T-cell (primary cell): ENCODE measurements around the gene MED14. TPM values are rescaled to one million over a fixed set of nuclear protein-coding genes. Genes with fewer than 3 reads are reported as not detected.

ENCODE experiments used
- ATAC-seq, 4 experiments: fragments of 200-7000 bp in 3 of 4; fragments of 150-1000 bp in 1 of 4; cut with Tn5 transposase; replicated peaks in 1 of 4; 1 replicate in 3 of 4; 2 replicates in 1 of 4; pipeline ENCODE4 v1.10.0; 2021; ENCODE audit warnings: moderate library complexity in 3 of 4, mild to moderate bottlenecking in 2 of 4, moderate number of reproducible peaks in 1 of 4
- CTCF ChIA-PET, 2 donors: fragments of 300-600 bp; sonication (Branson Sonifier 250); formaldehyde crosslinking; loops; one replicate each; lab custom pipeline; 2022; ENCODE audit warnings: antibody characterized with exemption in 2 of 2; lab: Charles Lee
- POLR2A ChIA-PET, 2 donors: fragments of 300-600 bp; sonication (Branson Sonifier 250); formaldehyde crosslinking; loops; one replicate each; lab custom pipeline; 2022; ENCODE audit warnings: antibody characterized with exemption in 2 of 2; lab: Charles Lee
- DNase-seq, 35 experiments: peaks; one replicate each; pipeline versions ENCODE4 v3.0.0 to v3.0.0-alpha.2; 2013 to 2023
- H3K27ac ChIP-seq: one replicate; pipeline ENCODE4 v1.5.1; 2013; ENCODE audit warnings: low read length
- H3K27me3 ChIP-seq, 2 experiments: replicated peaks in 1 of 2; 1 replicate in 1 of 2; 2 replicates in 1 of 2; pipeline versions ENCODE4 v1.6.1 to v1.7.0; 2013; ENCODE audit warnings: low read length in 1 of 2, mixed read lengths in 1 of 2; ENCODE audit not compliant: control insufficient read depth in 2 of 2, insufficient read depth in 2 of 2; ENCODE audit errors: extremely low read depth in 1 of 2
- H3K36me3 ChIP-seq, 2 donors: 1 replicate in 1 of 2; 2 replicates in 1 of 2; pipeline versions ENCODE4 v1.6.1 to v1.7.0; 2013; ENCODE audit warnings: low read length in 1 of 2; ENCODE audit not compliant: control insufficient read depth in 2 of 2, insufficient read depth in 1 of 2; ENCODE audit errors: extremely low read depth in 1 of 2
- H3K4me1 ChIP-seq, 2 experiments: 1 replicate in 1 of 2; 2 replicates in 1 of 2; pipeline versions ENCODE4 v1.6.1 to v1.7.0; 2013; ENCODE audit warnings: low read length in 2 of 2, mixed read lengths in 1 of 2; ENCODE audit not compliant: insufficient read depth in 2 of 2, control insufficient read depth in 1 of 2; ENCODE audit errors: extremely low read depth in 1 of 2
- H3K4me3 ChIP-seq, 2 donors: 1 replicate in 1 of 2; 2 replicates in 1 of 2; pipeline versions ENCODE4 v1.5.1 to v1.7.0; 2013; ENCODE audit warnings: mild to moderate bottlenecking in 2 of 2, low read length in 1 of 2, moderate library complexity in 1 of 2; ENCODE audit not compliant: control insufficient read depth in 1 of 2; ENCODE audit errors: extremely low read depth in 1 of 2
- H3K9me3 ChIP-seq: 2 replicates; pipeline ENCODE4 v1.7.0; 2013
- H3K27ac Mint-ChIP-seq, 2 donors: one replicate each; pipeline ENCODE4 v1.8.0; 2020 to 2021; ENCODE audit warnings: mild to moderate bottlenecking in 2 of 2, mixed read lengths in 2 of 2
- H3K27me3 Mint-ChIP-seq, 2 donors: one replicate each; pipeline ENCODE4 v1.8.0; 2021 to 2022; ENCODE audit warnings: mixed read lengths in 2 of 2
- H3K36me3 Mint-ChIP-seq: one replicate; pipeline ENCODE4 v1.8.0; 2021; ENCODE audit warnings: mixed read lengths
- H3K4me1 Mint-ChIP-seq, 3 donors: one replicate each; pipeline ENCODE4 v1.8.0; 2020 to 2022; ENCODE audit warnings: mixed read lengths in 3 of 3, mild to moderate bottlenecking in 1 of 3
- H3K4me3 Mint-ChIP-seq, 3 donors: one replicate each; pipeline ENCODE4 v1.8.0; 2020 to 2022; ENCODE audit warnings: mild to moderate bottlenecking in 3 of 3, mixed read lengths in 3 of 3, moderate library complexity in 3 of 3
- H3K9me3 Mint-ChIP-seq, 3 donors: one replicate each; pipeline ENCODE4 v1.8.0; 2020 to 2022; ENCODE audit warnings: mixed read lengths in 3 of 3
- WGBS: methylation state at CpG from one replicate; pipeline ENCODE4 v1.1.5; 2013; ENCODE audit warnings: missing lambda C conversion rate; ENCODE audit not compliant: insufficient coverage; 5-methylcytosine and 5-hydroxymethylcytosine counted together
- total RNA-seq, 35 experiments: library from RNA in 6 of 35; stranded (reverse) in 6 of 35; fragments of 120-200 nt in 1 of 35; gene quantifications; one replicate each; pipeline versions ENCODE4 v1.2.1 to v1.2.4 and lab custom pipeline; 2013 to 2026

MED14 gene
- total RNA-seq, 5 donors from 2014 or later (not counting 1 experiment from before 2014, with no cell fraction given): 30.7 to 56.0 (median 43.2) TPM

GRCh38 chrX:40757058-40757457 is 21.7 kb upstream of the MED14 start:
- Mint-ChIP-seq H3K36me3 (no peaks in the 10 kb centered on the region), H3K4me1 (peaks cover 0 to 2% (median 0%) of the 10 kb centered on the region in 3 donors), H3K9me3 (peaks cover 0 to 2% (median 0%) of the 10 kb centered on the region in 3 donors), H3K27me3 (peaks cover 0 to 42% of the 10 kb centered on the region in 2 donors), H3K4me3 (no peak overlapping the region), H3K27ac (no peak overlapping the region)
- Histone ChIP-seq H3K27ac (no peak overlapping the region), H3K4me1 (no peaks in the 10 kb centered on the region), H3K9me3 (no peaks in the 10 kb centered on the region), H3K36me3 (no peaks in the 10 kb centered on the region), H3K4me3 (no peak overlapping the region), H3K27me3 (peaks cover 0 to 3% of the 10 kb centered on the region in 2 experiments)
- DNase-seq: no peak
- ChIA-PET CTCF (no interaction called here), POLR2A (no interaction called here)
- no CpG with 5 or more reads among the region's 1 CpG for WGBS
- no peak for ATAC-seq

DNA sequence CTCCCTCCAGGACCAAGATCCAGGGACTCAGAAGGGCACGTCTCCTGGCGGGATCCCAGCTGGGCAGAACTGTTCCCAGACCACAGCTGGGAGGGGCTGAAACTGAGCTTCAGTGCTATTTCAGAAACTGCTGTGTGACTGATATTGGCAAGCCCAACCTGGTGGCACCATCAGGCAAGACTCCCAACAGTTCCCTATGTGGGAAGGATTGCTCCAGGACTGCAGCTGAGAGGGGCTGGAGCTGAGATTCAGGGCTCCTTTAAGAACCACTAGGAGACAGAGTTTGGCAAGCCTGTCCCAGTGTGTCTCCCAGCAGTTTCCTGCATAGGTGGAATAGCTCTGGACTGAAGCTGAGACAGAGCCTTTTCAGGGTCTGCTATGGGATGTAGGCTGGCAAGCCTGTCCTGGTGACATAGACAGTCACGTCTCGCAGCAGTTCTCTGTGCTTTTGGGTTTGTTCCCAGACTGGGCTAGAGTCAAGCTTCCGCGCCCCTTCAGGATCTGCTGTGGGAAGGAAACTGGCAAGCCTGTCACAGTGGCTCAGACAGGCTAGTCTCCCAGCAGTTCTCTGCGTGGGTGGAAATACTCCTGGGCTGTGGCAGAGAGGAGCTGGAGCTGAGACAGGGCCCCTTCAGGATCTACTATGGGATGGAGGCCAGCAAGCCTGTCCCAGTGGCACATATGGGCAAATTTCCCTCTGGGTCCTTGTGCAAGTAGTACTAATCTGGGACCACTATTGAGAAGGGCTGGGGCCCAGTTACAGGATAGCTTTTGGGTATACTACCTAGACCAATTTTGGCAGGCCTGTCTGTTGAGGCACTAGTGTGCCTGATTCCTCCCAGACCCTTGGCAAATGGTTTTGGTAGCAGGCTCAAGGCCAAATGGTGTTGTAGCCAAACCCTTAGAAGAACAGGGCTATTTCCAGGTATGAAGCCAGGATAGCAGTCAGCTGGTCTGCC is 20.2 kb upstream of the MED14 start:
- Histone ChIP-seq H3K4me1 (no peaks in the 10 kb centered on the region), H3K9me3 (no peaks in the 10 kb centered on the region), H3K27ac (no peak overlapping the region), H3K4me3 (no peak overlapping the region), H3K27me3 (peaks cover 0 to 3% of the 10 kb centered on the region in 2 experiments), H3K36me3 (no peaks in the 10 kb centered on the region)
- Mint-ChIP-seq H3K4me1 (peaks cover 0 to 4% (median 0%) of the 10 kb centered on the region in 3 donors), H3K9me3 (peaks cover 0 to 4% (median 0%) of the 10 kb centered on the region in 3 donors), H3K27ac (no peak overlapping the region), H3K36me3 (no peaks in the 10 kb centered on the region), H3K4me3 (no peak overlapping the region), H3K27me3 (peaks cover 0 to 46% of the 10 kb centered on the region in 2 donors)
- ChIA-PET POLR2A (no interaction called here), CTCF (interaction anchor here in 1 of 2 donors (1.0 kb wide), 1 partner anchor 38 kb away, joined by 3 read pairs; no protein-coding TSS in a partner anchor)
- WGBS: 92% methylated on average over 3 of the region's 7 CpGs
- no peak for ATAC-seq
- no peak for DNase-seq

DNA sequence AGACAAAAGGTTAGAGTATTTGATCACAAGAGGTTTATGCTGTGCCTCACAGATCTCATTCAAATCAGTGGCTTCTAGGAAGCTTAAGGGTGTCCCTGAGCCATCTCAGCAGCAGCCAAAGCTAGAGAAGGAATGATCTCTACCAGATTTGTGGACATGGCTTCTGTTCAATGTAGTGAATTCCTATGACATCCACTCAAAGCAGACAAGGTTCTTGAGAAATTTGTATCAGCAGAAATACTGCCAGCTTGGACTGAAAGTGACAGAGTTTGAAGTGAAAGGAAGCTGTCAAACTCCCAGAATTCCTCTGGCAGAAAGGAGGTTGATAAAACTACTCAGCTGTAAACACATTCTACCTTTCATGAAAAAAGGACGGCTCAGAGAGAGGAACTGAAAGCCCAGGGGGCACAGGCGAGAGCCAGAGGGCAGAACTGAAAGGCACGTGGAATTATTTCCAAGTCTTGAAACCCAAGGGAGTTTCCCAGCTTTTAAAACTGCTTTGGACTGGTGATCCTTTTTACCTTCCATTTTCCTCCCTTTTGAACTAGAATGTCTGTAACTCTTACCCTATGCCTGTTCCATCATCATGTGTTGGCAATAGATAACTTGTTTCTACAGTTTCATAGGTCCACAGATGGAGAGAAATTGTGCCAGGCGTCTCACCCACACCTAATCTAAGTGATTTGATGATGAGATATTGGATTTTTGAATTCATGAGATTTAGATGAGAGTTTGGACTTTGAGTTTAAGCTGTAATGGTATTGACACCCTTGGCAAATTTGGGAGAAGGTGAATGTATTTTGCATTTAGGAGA is 14.5 kb upstream of the MED14 start:
- H3K4me3 ChIP-seq: no peak overlapping the region
- H3K27me3 ChIP-seq: peaks cover 0 to 2% of the 10 kb centered on the region in 2 experiments
- WGBS: no CpG with 5 or more reads among the region's 4 CpGs
- H3K4me1 Mint-ChIP-seq: peaks cover 13 to 15% (median 14%) of the 10 kb centered on the region in 3 donors
- peaks cover 0 to 52% of the 10 kb centered on the region in 2 donors for H3K27me3 Mint-ChIP-seq
- peaks cover 0 to 4% (median 0%) of the 10 kb centered on the region in 3 donors for H3K9me3 Mint-ChIP-seq
- ChIA-PET POLR2A (interaction anchor here in 1 of 2 donors (0.6 kb wide), 1 partner anchor 588 kb away, joined by 7 read pairs; no protein-coding TSS in a partner anchor), CTCF (no interaction called here)
- ATAC-seq: no peak
- DNase-seq: no peak
- no peaks in the 10 kb centered on the region for H3K36me3 ChIP-seq
- peak overlapping the region in 2 of 3 donors; percentile 11 to 18 for H3K4me3 Mint-ChIP-seq
- H3K36me3 Mint-ChIP-seq: no peaks in the 10 kb centered on the region
- no peaks in the 10 kb centered on the region for H3K9me3 ChIP-seq
- no peak overlapping the region for H3K27ac ChIP-seq
- peak overlapping the region; percentile 19 to 40 for H3K27ac Mint-ChIP-seq
- H3K4me1 ChIP-seq: no peaks in the 10 kb centered on the region

GRCh38 chrX:40748977-40749376 is 13.6 kb upstream of the MED14 start:
- Mint-ChIP-seq H3K9me3 (peaks cover 0 to 4% (median 0%) of the 10 kb centered on the region in 3 donors), H3K4me3 (no peak overlapping the region), H3K27ac (peak overlapping the region in 1 of 2 donors; percentile 68), H3K27me3 (peaks cover 0 to 54% of the 10 kb centered on the region in 2 donors), H3K36me3 (no peaks in the 10 kb centered on the region), H3K4me1 (peaks cover 13 to 15% (median 14%) of the 10 kb centered on the region in 3 donors)
- no peak overlapping the region for H3K27ac ChIP-seq
- no peak for ATAC-seq
- no peaks in the 10 kb centered on the region for H3K27me3 ChIP-seq
- no peaks in the 10 kb centered on the region for H3K36me3 ChIP-seq
- no peaks in the 10 kb centered on the region for H3K9me3 ChIP-seq
- no peak for DNase-seq
- ChIA-PET CTCF (no interaction called here), POLR2A (no interaction called here)
- H3K4me3 ChIP-seq: no peak overlapping the region
- H3K4me1 ChIP-seq: no peaks in the 10 kb centered on the region
- WGBS: no CpG with 5 or more reads among the region's 1 CpG

- H3K27ac ChIP-seq: no peak overlapping the region
- 100% methylated on average over 1 of the region's 6 CpGs for WGBS
- no peaks in the 10 kb centered on the region for H3K36me3 ChIP-seq
- no peak overlapping the region for H3K27ac Mint-ChIP-seq
- DNase-seq (no peak), ATAC-seq (no peak)
- no peaks in the 10 kb centered on the region for H3K9me3 Mint-ChIP-seq
- H3K4me3 Mint-ChIP-seq: no peak overlapping the region
- peaks cover 0 to 48% of the 10 kb centered on the region in 2 donors for H3K27me3 Mint-ChIP-seq
- no peaks in the 10 kb centered on the region for H3K36me3 Mint-ChIP-seq
- ChIA-PET CTCF (interaction anchor here in 1 of 2 donors (0.6 kb wide), 1 partner anchor 26 kb away, joined by 3 read pairs; no protein-coding TSS in a partner anchor), POLR2A (no interaction called here)
- no peak overlapping the region for H3K4me3 ChIP-seq
- no peaks in the 10 kb centered on the region for H3K9me3 ChIP-seq
- H3K27me3 ChIP-seq: no peaks in the 10 kb centered on the region
- H3K4me1 ChIP-seq: no peaks in the 10 kb centered on the region
- H3K4me1 Mint-ChIP-seq: peaks cover 13 to 15% (median 14%) of the 10 kb centered on the region in 3 donors
Measured at GRCh38 chrX:40746521-40746920, 11.2 kb upstream of the MED14 start.

DNA sequence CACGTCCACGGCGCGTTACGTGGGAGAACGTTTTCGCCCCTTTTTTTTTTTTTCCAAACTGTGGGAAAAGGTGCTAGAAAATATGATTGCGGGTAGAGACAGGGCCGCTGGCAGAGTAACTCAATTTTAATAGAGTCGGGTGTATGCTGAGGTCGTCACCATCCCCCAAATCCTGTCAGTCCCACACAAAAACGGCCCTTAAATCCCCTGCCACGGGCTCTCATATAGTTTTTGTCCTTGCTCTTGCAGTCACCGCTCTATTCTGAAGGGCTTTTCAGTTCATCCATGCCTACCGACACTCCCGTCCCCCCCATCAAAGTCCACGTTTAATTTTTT is 796 bp upstream of the MED14 start:
- peak overlapping the region; percentile 89 to 94 (median 92) for H3K4me3 Mint-ChIP-seq
- CTCF ChIA-PET: interaction anchor here (0.7 to 2.7 kb wide), 3 partner anchors 58 to 84 kb away, joined by 3 to 17 read pairs (median 4); no protein-coding TSS in a partner anchor
- peak overlapping the region; percentile 96 to 97 for H3K27ac Mint-ChIP-seq
- H3K4me1 Mint-ChIP-seq: peaks cover 49 to 63% (median 61%) of the 10 kb centered on the region in 3 donors
- 0% methylated on average over 4 of the region's 17 CpGs for WGBS
- DNase-seq (peak in 2 of 35 experiments; percentile 0 to 21), ATAC-seq (no peak)
- no peaks in the 10 kb centered on the region for H3K9me3 Mint-ChIP-seq
- H3K9me3 ChIP-seq: no peaks in the 10 kb centered on the region
- H3K27ac ChIP-seq: peak overlapping the region; percentile 96
- POLR2A ChIA-PET: interaction anchor here in 1 of 2 donors (1.1 kb wide), 1 partner anchor 379 kb away, joined by 3 read pairs; no protein-coding TSS in a partner anchor
- peaks cover 10 to 19% of the 10 kb centered on the region in 2 experiments for H3K4me1 ChIP-seq
- no peaks in the 10 kb centered on the region for H3K36me3 Mint-ChIP-seq
- H3K4me3 ChIP-seq: peak overlapping the region; percentile 78 to 81
- peaks cover 0 to 2% of the 10 kb centered on the region in 2 donors for H3K27me3 Mint-ChIP-seq
- no peaks in the 10 kb centered on the region for H3K36me3 ChIP-seq
- no peaks in the 10 kb centered on the region for H3K27me3 ChIP-seq
